ENCODE data around the gene LIG1. TPM values are rescaled to one million over a fixed set of nuclear protein-coding genes. Genes with fewer than 3 reads are reported as not detected.

The LIG1 gene
- total RNA-seq, 4 donors from 2014 or later, result 3.7 to 9.2 (median 7.1) TPM

DNA sequence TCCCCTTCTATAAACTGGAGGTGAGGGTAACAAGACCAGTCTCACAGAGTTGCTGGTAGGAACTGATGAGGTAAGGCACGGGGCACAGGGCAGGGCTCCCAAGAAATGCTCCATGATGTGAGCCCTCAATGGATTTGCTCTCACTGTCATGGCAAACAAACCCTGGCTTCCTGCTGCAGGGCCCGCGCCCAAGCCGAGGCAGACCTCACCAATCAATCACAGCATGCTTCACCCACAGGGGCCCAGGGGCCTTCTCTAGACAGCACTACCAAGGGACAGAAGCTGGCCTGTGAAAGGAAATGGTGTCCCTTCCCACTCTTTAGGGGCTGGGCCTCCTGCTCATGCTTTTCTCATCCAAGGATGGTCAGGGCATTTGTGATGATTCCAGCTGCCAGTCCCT, 33.6 kb downstream of the LIG1 start:
- in situ Hi-C loops (cut with MboI; ENCODE audit: low sequenced_read_pairs in 4 of 4) (no loop called here), intact Hi-C loops (cut with DNase I; ENCODE audit: low total_unique reads) (no loop called here)
- Histone ChIP-seq H3K27ac (no peak overlapping the region), H3K4me1 (no peaks in the 10 kb centered on the region), H3K27me3 (no peaks in the 10 kb centered on the region), H3K36me3 (no peaks in the 10 kb centered on the region), H3K9me3 (no peaks in the 10 kb centered on the region), H3K4me3 (no peak overlapping the region)
- ATAC-seq, result no peak
- no peak for DNase-seq
- no peak for TF ChIP-seq POLR2A (IDR thresholded peaks at IDR 0.05)
- TF ChIP-seq, protein P1, sequence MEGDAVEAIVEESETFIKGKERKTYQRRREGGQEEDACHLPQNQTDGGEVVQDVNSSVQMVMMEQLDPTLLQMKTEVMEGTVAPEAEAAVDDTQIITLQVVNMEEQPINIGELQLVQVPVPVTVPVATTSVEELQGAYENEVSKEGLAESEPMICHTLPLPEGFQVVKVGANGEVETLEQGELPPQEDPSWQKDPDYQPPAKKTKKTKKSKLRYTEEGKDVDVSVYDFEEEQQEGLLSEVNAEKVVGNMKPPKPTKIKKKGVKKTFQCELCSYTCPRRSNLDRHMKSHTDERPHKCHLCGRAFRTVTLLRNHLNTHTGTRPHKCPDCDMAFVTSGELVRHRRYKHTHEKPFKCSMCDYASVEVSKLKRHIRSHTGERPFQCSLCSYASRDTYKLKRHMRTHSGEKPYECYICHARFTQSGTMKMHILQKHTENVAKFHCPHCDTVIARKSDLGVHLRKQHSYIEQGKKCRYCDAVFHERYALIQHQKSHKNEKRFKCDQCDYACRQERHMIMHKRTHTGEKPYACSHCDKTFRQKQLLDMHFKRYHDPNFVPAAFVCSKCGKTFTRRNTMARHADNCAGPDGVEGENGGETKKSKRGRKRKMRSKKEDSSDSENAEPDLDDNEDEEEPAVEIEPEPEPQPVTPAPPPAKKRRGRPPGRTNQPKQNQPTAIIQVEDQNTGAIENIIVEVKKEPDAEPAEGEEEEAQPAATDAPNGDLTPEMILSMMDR (IDR thresholded peaks at IDR 0.05 in 4 of 5, conservative IDR thresholded peaks at IDR 0.05 in 1 of 5), result no peak

DNA sequence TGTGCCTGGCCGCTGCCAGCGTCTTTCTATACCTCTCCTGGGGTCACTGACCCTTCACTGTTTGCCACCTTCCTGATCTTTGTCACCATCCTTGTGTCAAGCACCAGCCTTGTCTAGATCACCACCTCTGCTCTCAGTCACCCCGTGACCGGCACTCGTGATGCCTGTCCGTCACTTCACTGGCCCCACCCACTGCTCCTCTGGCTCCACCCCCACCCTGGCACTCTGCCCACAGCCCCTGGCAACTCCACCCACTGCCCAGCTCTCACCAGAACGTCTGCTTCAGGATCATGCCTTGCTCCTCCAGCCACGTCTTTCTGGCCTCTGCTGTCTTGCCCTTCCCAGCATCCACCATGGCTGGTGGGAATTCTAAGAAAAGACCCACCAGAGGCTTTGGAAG, 34.7 kb downstream of the LIG1 start:
- Histone ChIP-seq H3K4me1 (no peaks in the 10 kb centered on the region), H3K4me3 (no peak overlapping the region), H3K27ac (no peak overlapping the region), H3K27me3 (no peaks in the 10 kb centered on the region), H3K9me3 (no peaks in the 10 kb centered on the region), H3K36me3 (no peaks in the 10 kb centered on the region)
- intact Hi-C loops (cut with DNase I; ENCODE audit: low total_unique reads) (no loop called here), in situ Hi-C loops (cut with MboI; ENCODE audit: low sequenced_read_pairs in 4 of 4) (no loop called here)
- TF ChIP-seq, protein P1 (IDR thresholded peaks at IDR 0.05 in 4 of 5, conservative IDR thresholded peaks at IDR 0.05 in 1 of 5), result no peak
- no peak for TF ChIP-seq POLR2A (IDR thresholded peaks at IDR 0.05)
- no peak for ATAC-seq
- no peak for DNase-seq

- TF ChIP-seq, protein P1 (IDR thresholded peaks at IDR 0.05 in 4 of 5, conservative IDR thresholded peaks at IDR 0.05 in 1 of 5), result no peak
- TF ChIP-seq POLR2A (IDR thresholded peaks at IDR 0.05), result no peak
- H3K27me3 ChIP-seq, result no peaks in the 10 kb centered on the region
- H3K9me3 ChIP-seq, result no peaks in the 10 kb centered on the region
- no peak for ATAC-seq
- no peak for DNase-seq
- no peaks in the 10 kb centered on the region for H3K4me1 ChIP-seq
- H3K36me3 ChIP-seq, result no peaks in the 10 kb centered on the region
- intact Hi-C loops (cut with DNase I; ENCODE audit: low total_unique reads), result no loop called here
- H3K27ac ChIP-seq, result no peak overlapping the region
- H3K4me3 ChIP-seq, result no peak overlapping the region
- in situ Hi-C loops (cut with MboI; ENCODE audit: low sequenced_read_pairs in 4 of 4), result no loop called here
These were observed 37.0 kb downstream of the LIG1 start for GRCh38 chr19:48133094-48133493.

DNA sequence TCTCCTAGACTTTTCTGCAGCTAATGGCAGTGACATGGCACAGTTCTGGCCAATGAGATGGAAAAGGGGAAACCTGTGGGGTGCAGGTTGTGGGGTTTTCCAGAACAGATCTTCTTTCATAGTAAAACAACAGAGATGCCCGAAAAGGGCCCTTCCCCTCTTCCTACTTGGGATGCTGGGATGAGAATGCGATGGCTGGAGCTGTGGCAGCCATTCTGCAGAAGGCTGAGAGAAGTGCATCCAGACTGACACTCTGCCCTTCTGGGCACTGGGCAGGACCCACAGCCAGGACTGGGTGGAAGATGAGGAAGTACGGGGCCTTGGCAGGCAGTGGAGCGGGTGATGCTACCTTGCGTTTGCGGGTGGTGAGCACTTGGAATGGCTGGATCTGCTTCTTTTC, 42.6 kb downstream of the LIG1 start:
- TF ChIP-seq, protein P1 (IDR thresholded peaks at IDR 0.05 in 4 of 5, conservative IDR thresholded peaks at IDR 0.05 in 1 of 5), result no peak
- TF ChIP-seq POLR2A (IDR thresholded peaks at IDR 0.05), result no peak
- in situ Hi-C loops (cut with MboI; ENCODE audit: low sequenced_read_pairs in 4 of 4) (no loop called here), intact Hi-C loops (cut with DNase I; ENCODE audit: low total_unique reads) (no loop called here)
- no peak overlapping the region for H3K27ac ChIP-seq
- H3K36me3 ChIP-seq, result no peaks in the 10 kb centered on the region
- no peak for DNase-seq
- H3K27me3 ChIP-seq, result no peaks in the 10 kb centered on the region
- no peak for ATAC-seq
- no peaks in the 10 kb centered on the region for H3K4me1 ChIP-seq
- no peaks in the 10 kb centered on the region for H3K9me3 ChIP-seq
- H3K4me3 ChIP-seq, result no peak overlapping the region
